ENCODE results near the gene AFG1L. TPM values are rescaled to one million over a fixed set of nuclear protein-coding genes. Genes with fewer than 3 reads are reported as not detected.

AFG1L gene
- total RNA-seq, 1 donor from 2014 or later = 0.53 TPM

GRCh38 chr6:108469316-108469715 is 174.5 kb downstream of the AFG1L start:
- Histone ChIP-seq H3K27me3 (no peaks in the 10 kb centered on the region), H3K27ac (no peak overlapping the region), H3K9me3 (no peaks in the 10 kb centered on the region), H3K4me3 (no peak overlapping the region), H3K4me1 (no peaks in the 10 kb centered on the region), H3K36me3 (no peaks in the 10 kb centered on the region)
- intact Hi-C loops (cut with DNase I) = no loop called here
- no peak for DNase-seq (ENCODE audit: low spot score in 2 of 2)
- TF ChIP-seq CTCF (IDR thresholded peaks at IDR 0.05) = no peak

GRCh38 chr6:108473197-108473596 is 178.3 kb downstream of the AFG1L start:
- TF ChIP-seq CTCF (IDR thresholded peaks at IDR 0.05) = no peak
- Histone ChIP-seq H3K36me3 (peaks cover 0 to 3% of the 10 kb centered on the region in 2 donors), H3K4me3 (no peak overlapping the region), H3K27ac (no peak overlapping the region), H3K27me3 (no peaks in the 10 kb centered on the region), H3K4me1 (no peaks in the 10 kb centered on the region), H3K9me3 (no peaks in the 10 kb centered on the region)
- no peak for DNase-seq (ENCODE audit: low spot score in 2 of 2)
- intact Hi-C loops (cut with DNase I) = no loop called here

GRCh38 chr6:108476376-108476775 is 181.5 kb downstream of the AFG1L start:
- intact Hi-C loops (cut with DNase I) = no loop called here
- TF ChIP-seq CTCF (IDR thresholded peaks at IDR 0.05) = no peak
- no peak for DNase-seq (ENCODE audit: low spot score in 2 of 2)

GRCh38 chr6:108476847-108477430 is 182.1 kb downstream of the AFG1L start:
- H3K36me3 ChIP-seq = peaks cover 0 to 3% of the 10 kb centered on the region in 2 donors
- DNase-seq (ENCODE audit: low spot score in 2 of 2) = no peak
- no peak overlapping the region for H3K4me3 ChIP-seq

More at GRCh38 chr6:108476376-108476775, 181.5 kb downstream of the AFG1L start:
- peaks cover 0 to 3% of the 10 kb centered on the region in 2 donors for H3K36me3 ChIP-seq
- no peaks in the 10 kb centered on the region for H3K9me3 ChIP-seq
- H3K27ac ChIP-seq = no peak overlapping the region
- H3K27me3 ChIP-seq = no peaks in the 10 kb centered on the region
- no peak overlapping the region for H3K4me3 ChIP-seq
- no peaks in the 10 kb centered on the region for H3K4me1 ChIP-seq

GRCh38 chr6:108482559-108482958 is 187.7 kb downstream of the AFG1L start:
- no peak overlapping the region for H3K4me3 ChIP-seq
- no peaks in the 10 kb centered on the region for H3K9me3 ChIP-seq
- no peak for DNase-seq (ENCODE audit: low spot score in 2 of 2)
- H3K27ac ChIP-seq = no peak overlapping the region
- no peaks in the 10 kb centered on the region for H3K27me3 ChIP-seq
- intact Hi-C loops (cut with DNase I) = loop anchor here (10.0 kb wide), 1 partner anchor 368 kb away; no protein-coding TSS in a partner anchor
- no peak for TF ChIP-seq CTCF (IDR thresholded peaks at IDR 0.05)
- H3K4me1 ChIP-seq = no peaks in the 10 kb centered on the region
- no peaks in the 10 kb centered on the region for H3K36me3 ChIP-seq

More at GRCh38 chr6:108476847-108477430, 182.1 kb downstream of the AFG1L start:
- TF ChIP-seq CTCF (IDR thresholded peaks at IDR 0.05) = no peak
- Histone ChIP-seq H3K4me1 (no peaks in the 10 kb centered on the region), H3K27me3 (no peaks in the 10 kb centered on the region), H3K27ac (no peak overlapping the region), H3K9me3 (no peaks in the 10 kb centered on the region)
- intact Hi-C loops (cut with DNase I) = no loop called here
